Thymus (tissue), 11 donors: ENCODE measurements around the gene CTSS. TPM values are rescaled to one million over a fixed set of nuclear protein-coding genes. Genes with fewer than 3 reads are reported as not detected.
"Not testable (repeated sequence)": the region's sequence is repeated elsewhere in the genome, so short reads cannot be mapped to it uniquely, and the experiment has no call there.

Experiments
- DNase-seq, 9 donors: peaks; one replicate each; pipeline ENCODE4 v3.0.0-alpha.2; 2013; ENCODE audit warnings: low spot score in 9 of 9, low read depth in 6 of 9, missing footprints in 1 of 9
- H3K27ac ChIP-seq, 2 donors: one replicate each; pipeline ENCODE4 v1.5.1; 2013; ENCODE audit warnings: control low read depth in 1 of 2, low read depth in 1 of 2, low read length in 1 of 2, mild to moderate bottlenecking in 1 of 2, moderate library complexity in 1 of 2
- H3K27me3 ChIP-seq, 2 donors: one replicate each; pipeline ENCODE4 v1.5.1; 2013; ENCODE audit warnings: low read length in 1 of 2; ENCODE audit not compliant: control insufficient read depth in 2 of 2, insufficient read depth in 1 of 2
- H3K36me3 ChIP-seq, 2 donors: one replicate each; pipeline ENCODE4 v1.5.1; 2013; ENCODE audit warnings: low read length in 1 of 2, mild to moderate bottlenecking in 1 of 2, moderate library complexity in 1 of 2; ENCODE audit not compliant: control insufficient read depth in 2 of 2, insufficient read depth in 2 of 2
- H3K4me1 ChIP-seq, 2 donors: one replicate each; pipeline ENCODE4 v1.5.1; 2013; ENCODE audit warnings: low read length in 2 of 2; ENCODE audit not compliant: control insufficient read depth in 2 of 2, insufficient read depth in 2 of 2
- H3K4me3 ChIP-seq, 2 donors: one replicate each; pipeline ENCODE4 v1.5.1; 2013; ENCODE audit warnings: low read length in 2 of 2, control low read depth in 1 of 2, mild to moderate bottlenecking in 1 of 2
- H3K9me3 ChIP-seq, 2 donors: one replicate each; pipeline ENCODE4 v1.5.1; 2013; ENCODE audit warnings: low read length in 1 of 2, mild to moderate bottlenecking in 1 of 2; ENCODE audit not compliant: control insufficient read depth in 2 of 2, insufficient read depth in 1 of 2
- WGBS: extraction: QIAGEN DNeasy Blood & Tissue Kit; methylation state at CpG from one replicate; pipeline ENCODE4 v1.1.7; 2013; 5-methylcytosine and 5-hydroxymethylcytosine counted together
- polyA plus RNA-seq: library from polyadenylated mRNA; stranded (reverse); fragments of 200-250 nt; gene quantifications from one replicate; pipeline ENCODE4 v1.2.3, GENCODE V29; 2013
- total RNA-seq: library from RNA; stranded (reverse); fragments of 120-200 nt; gene quantifications from one replicate; pipeline ENCODE4 v1.2.4, GENCODE V29; 2013
- donor health status: healthy.

The CTSS gene
- total and polyA plus RNA-seq, 2 donors = 84.8 to 104 TPM

DNA sequence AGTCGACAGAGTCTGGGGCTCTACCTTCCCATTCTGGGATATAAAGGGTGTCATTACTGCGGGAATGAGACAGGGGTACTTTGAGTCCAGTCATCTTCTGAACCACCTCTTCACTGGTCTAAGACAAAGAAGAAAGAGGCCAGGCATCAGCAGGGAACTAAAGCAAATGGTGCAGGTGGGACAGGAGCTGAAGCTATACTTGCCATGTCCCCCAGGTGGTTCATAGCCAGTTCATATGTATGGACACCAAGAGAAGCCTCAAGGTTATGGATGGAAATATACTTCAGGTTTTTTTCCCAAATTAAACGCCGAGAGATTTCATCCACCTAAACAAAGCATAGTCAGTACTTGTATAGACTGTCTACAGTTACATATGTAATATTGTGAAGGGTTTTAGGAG is 40.3 kb upstream of the CTSS start:
- no peak overlapping the region for H3K27ac ChIP-seq
- no peaks in the 10 kb centered on the region for H3K9me3 ChIP-seq

DNA sequence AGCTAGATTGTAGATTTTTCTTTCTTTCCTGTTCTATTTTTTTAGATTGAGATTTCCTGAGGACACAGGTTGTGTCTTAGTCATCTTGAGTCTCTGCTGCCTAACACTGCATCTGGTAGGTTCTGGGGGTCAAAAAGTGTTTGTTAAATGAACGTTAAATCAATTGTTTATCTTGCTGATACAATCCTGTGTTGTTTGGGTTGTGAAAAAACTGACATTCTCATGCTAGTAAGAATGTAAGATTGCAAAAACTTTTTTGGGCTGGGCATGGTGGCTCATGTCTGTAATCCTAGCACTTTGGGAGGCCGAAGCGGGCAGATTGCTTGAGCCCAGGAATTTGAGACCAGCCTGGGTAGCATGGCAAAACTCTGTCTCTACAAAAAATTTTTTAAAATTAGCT is 39.1 kb upstream of the CTSS start:
- Histone ChIP-seq H3K9me3 (no peaks in the 10 kb centered on the region), H3K36me3 (no peaks in the 10 kb centered on the region), H3K27me3 (no peaks in the 10 kb centered on the region), H3K4me3 (no peak overlapping the region), H3K4me1 (peaks cover 7 to 9% of the 10 kb centered on the region in 2 donors), H3K27ac (no peak overlapping the region)
- no peak for DNase-seq
- 96% methylated on average over 3 of the region's 3 CpGs for WGBS

More for the DNA sequence above, 40.3 kb upstream of the CTSS start:
- DNase-seq = no peak
- Histone ChIP-seq H3K27me3 (no peaks in the 10 kb centered on the region), H3K4me1 (peaks cover 7 to 9% of the 10 kb centered on the region in 2 donors), H3K36me3 (peaks cover 3% of the 10 kb centered on the region in 2 donors), H3K4me3 (no peak overlapping the region)
- 97% methylated on average over 4 of the region's 4 CpGs for WGBS

DNA sequence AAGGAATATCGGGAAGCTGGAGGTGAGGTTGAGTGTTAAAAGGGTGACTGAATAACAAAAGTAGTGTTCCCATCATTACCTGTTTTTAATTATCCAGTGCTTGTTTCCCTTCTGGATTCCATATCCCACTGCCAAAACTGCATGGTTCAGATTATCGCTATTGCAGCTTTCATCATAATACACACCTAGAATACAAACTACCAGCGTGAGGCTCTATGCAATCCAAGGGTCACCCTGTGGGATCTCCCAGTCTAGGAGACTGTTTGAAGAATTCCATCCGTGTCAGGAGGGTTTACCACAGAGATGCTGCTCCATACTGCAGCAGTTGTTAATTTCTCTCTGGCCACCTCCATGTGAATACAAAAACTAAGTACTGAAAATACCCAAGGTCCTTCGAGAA is 33.5 kb upstream of the CTSS start:
- 99% methylated on average over 5 of the region's 5 CpGs for WGBS
- H3K27me3 ChIP-seq = no peaks in the 10 kb centered on the region
- no peak overlapping the region for H3K27ac ChIP-seq
- H3K4me3 ChIP-seq = no peak overlapping the region
- DNase-seq = no peak
- no peaks in the 10 kb centered on the region for H3K4me1 ChIP-seq
- H3K9me3 ChIP-seq = no peaks in the 10 kb centered on the region
- H3K36me3 ChIP-seq = peaks cover 0 to 4% of the 10 kb centered on the region in 2 donors

DNA sequence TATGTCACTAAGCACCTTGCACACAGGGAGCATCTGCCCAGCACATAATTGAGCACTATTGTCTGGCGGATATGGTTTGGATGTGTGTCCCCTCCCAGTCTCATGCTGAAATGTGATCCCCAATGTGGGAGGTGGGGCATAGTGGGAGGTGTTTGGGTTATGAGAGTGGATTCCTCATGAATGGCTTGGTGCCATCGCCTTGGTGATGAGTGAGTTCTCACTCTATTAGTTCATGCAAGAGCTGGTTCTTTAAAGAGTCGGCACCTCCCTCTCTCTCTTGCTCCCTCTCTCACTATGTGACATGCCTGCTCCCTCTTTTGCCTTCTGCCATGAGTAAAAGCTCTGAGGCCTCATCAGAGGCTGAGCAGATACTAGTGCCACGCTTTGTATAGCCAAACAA is 32.9 kb upstream of the CTSS start:
- 94% methylated on average over 4 of the region's 4 CpGs for WGBS
- Histone ChIP-seq H3K4me1 (no peaks in the 10 kb centered on the region), H3K9me3 (no peaks in the 10 kb centered on the region), H3K27me3 (no peaks in the 10 kb centered on the region), H3K27ac (no peak overlapping the region), H3K4me3 (no peak overlapping the region), H3K36me3 (peaks cover 0 to 4% of the 10 kb centered on the region in 2 donors)
- no peak for DNase-seq

DNA sequence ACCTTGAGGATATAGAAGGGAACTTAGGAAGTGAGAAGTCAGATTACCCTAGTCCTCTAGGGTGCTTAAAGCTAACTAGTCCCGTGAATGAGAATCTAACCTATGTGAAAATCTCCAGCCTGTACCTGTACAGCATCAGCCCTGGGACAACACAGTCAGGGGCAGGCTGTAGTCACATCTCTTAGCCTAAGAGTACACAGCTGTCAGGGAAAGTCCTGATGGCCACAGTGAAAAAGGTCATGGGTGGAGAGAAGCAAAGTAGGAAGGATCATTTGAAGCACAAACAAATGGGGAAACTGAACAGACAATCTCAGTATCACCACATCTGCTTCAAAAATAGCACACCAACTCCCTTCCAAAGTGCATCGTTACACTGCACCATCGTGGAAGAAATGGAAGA is 30.8 kb upstream of the CTSS start:
- DNase-seq = no peak
- Histone ChIP-seq H3K27me3 (no peaks in the 10 kb centered on the region), H3K9me3 (no peaks in the 10 kb centered on the region), H3K4me3 (no peak overlapping the region), H3K27ac (no peak overlapping the region), H3K36me3 (peaks cover 0 to 4% of the 10 kb centered on the region in 2 donors), H3K4me1 (no peaks in the 10 kb centered on the region)
- 98% methylated on average over 3 of the region's 3 CpGs for WGBS

DNA sequence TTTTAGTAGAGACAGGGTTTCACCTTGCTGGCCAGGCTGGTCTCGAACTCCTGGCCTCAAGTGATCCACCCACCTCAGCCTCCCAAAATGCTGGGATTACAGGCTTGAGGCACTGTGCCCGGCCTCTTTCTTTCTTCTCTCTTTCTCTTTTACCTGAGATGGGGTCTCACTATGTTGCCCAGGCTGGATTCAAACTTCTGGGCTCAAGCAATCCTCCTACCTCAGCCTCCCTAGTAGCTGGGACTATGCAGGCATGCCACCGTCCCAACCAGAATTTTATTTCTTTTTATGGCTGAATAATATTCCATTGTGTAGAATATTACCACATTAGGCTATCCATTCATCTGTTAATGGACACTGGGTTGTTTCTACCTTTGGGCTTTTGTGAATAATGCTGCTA is 28.2 kb upstream of the CTSS start:
- DNase-seq, H3K36me3 ChIP-seq, H3K4me3 ChIP-seq, H3K9me3 ChIP-seq, H3K27me3 ChIP-seq, H3K4me1 ChIP-seq, H3K27ac ChIP-seq: not testable (repeated sequence)
- 96% methylated on average over 3 of the region's 3 CpGs for WGBS

DNA sequence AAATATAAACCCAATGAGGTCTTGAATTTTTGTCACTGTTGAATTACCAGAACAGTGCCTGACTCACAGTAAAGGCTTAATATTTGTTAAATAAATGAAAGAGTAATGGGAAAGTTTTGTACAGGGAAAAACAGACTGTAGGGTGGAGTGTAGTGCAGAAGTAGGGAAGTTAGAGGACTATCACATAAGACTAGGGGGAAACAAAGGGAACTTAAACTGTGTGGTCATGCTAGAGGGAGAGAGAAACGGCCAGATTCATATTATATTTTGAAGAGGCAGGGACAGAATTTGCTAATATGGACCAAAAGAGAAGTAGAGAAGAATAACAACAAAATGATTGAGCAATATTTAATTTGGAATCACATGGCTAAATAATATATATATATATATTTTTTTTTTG is 27.6 kb upstream of the CTSS start:
- Histone ChIP-seq H3K36me3 (no peaks in the 10 kb centered on the region), H3K4me1 (no peaks in the 10 kb centered on the region), H3K4me3 (no peak overlapping the region), H3K27me3 (no peaks in the 10 kb centered on the region), H3K9me3 (no peaks in the 10 kb centered on the region), H3K27ac (no peak overlapping the region)
- WGBS = 86% methylated on average over 1 of the region's 1 CpG
- DNase-seq = no peak

DNA sequence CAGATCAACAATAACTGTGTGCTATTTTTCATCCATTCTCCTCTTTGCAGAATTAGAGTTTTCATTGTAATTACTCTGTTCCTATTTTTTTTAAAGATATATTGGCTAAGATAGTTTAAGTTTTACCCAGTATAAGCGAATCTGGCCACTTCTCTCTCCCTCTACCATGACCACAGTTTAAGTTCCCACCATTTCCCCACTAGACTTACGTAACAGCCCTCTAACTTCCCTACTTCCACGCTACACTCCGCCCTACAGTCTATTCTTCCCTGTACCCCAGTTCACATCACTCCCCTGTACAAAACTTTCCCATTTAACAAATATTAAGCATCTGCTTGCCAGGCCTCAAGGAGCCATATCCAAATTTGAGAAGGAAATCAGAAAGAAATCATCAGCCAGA is 26.0 kb upstream of the CTSS start:
- Histone ChIP-seq H3K4me3 (no peak overlapping the region), H3K9me3 (no peaks in the 10 kb centered on the region), H3K36me3 (no peaks in the 10 kb centered on the region), H3K4me1 (no peaks in the 10 kb centered on the region), H3K27me3 (no peaks in the 10 kb centered on the region), H3K27ac (no peak overlapping the region)
- DNase-seq = no peak
- WGBS = 81% methylated on average over 4 of the region's 4 CpGs

DNA sequence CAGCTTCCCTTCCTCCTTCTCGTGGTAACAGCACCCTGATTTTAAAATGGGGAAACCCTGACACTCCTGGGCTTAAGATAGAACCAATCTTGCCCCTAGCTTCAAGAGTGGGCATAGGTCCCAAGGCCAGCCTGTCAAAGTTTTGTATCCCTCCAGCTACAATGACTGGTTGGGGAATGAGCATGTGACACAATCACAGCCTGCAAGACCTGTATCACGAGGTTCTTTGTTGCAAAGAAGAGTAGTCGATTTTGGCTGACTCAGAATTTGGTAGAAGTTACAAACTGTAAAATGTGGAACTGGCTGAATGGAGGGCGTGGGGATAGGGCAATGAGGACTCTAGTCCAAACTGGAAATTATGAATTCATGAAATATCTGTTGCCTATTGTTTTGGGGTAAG is 23.8 kb upstream of the CTSS start:
- WGBS = 92% methylated on average over 4 of the region's 4 CpGs
- H3K4me1 ChIP-seq = no peaks in the 10 kb centered on the region
- H3K9me3 ChIP-seq = no peaks in the 10 kb centered on the region
- no peaks in the 10 kb centered on the region for H3K27me3 ChIP-seq
- no peak overlapping the region for H3K4me3 ChIP-seq
- no peak overlapping the region for H3K27ac ChIP-seq
- DNase-seq = no peak
- H3K36me3 ChIP-seq = no peaks in the 10 kb centered on the region

DNA sequence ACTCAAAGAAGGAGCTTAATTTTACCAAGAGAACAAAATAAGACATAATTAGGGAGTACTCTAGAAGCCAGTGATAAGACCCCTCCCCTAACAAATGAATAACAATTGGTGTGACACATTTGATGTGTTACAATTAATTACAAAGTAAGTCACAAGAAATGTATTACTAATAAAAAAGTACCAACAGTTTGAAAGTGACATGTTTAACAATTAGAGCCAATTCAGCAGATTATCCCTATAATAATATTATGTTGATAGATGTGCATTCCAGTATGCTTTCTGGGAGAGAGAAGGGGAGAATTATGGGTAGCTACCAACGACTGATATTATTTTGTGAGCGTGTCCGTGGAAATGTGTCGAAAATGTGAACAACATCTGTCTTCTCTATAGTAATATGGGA is 23.4 kb upstream of the CTSS start:
- Histone ChIP-seq H3K4me3 (no peak overlapping the region), H3K36me3 (no peaks in the 10 kb centered on the region), H3K27me3 (no peaks in the 10 kb centered on the region), H3K27ac (no peak overlapping the region), H3K4me1 (no peaks in the 10 kb centered on the region), H3K9me3 (no peaks in the 10 kb centered on the region)
- no peak for DNase-seq
- 98% methylated on average over 4 of the region's 4 CpGs for WGBS
